Frontal cortex (tissue), 4 donors: Measurements from ENCODE around the gene ID1. TPM values are rescaled to one million over a fixed set of nuclear protein-coding genes. Genes with fewer than 3 reads are reported as not detected.

Experiments used
- DNase-seq, 2 donors: peaks; one replicate each; pipeline ENCODE4 v3.0.0; 2012; ENCODE audit warnings: low spot score in 2 of 2
- FAIRE-seq: peaks from 2 replicates; lab custom pipeline; 2012; peaks lifted over from hg19 to GRCh38; lab: Jason Lieb, UNC
- total RNA-seq: library from RNA; depleted of rRNA; stranded (reverse); fragments of >200 nt; gene quantifications from one replicate; pipeline ENCODE4 v1.2.3, GENCODE V29; 2014
- donor health status: control.
- donor health status: control.
- donor health status: control.

ID1 gene
- total RNA-seq, result 46.1 TPM

GRCh38 chr20:31605031-31605901 is at the start of gene ID1:
TSS of gene ID1 (plus strand) at chr20:31605289. CDS start at chr20:31605388, 99 bp downstream.
- FAIRE-seq, result no peak
- peak; percentile 92 to 94 for DNase-seq

GRCh38 chr20:31559704-31560093 is 45.4 kb upstream of the ID1 start:
- no peak for DNase-seq
- FAIRE-seq, result no peak

GRCh38 chr20:31560094-31560745 is 44.9 kb upstream of the ID1 start:
- peak in 1 of 2 donors; percentile 46 for DNase-seq
- FAIRE-seq, result no peak

- DNase-seq, result no peak
Observed at GRCh38 chr20:31560746-31561598, 44.1 kb upstream of the ID1 start.

GRCh38 chr20:31562241-31562640 is 42.8 kb upstream of the ID1 start:
- FAIRE-seq, result no peak
- DNase-seq, result no peak

More at GRCh38 chr20:31560746-31561598, 44.1 kb upstream of the ID1 start:
- no peak for FAIRE-seq

GRCh38 chr20:31564284-31564683 is 40.8 kb upstream of the ID1 start:
- FAIRE-seq (no peak), DNase-seq (no peak)

GRCh38 chr20:31565699-31566318 is 39.3 kb upstream of the ID1 start:
- no peak for FAIRE-seq
- no peak for DNase-seq

GRCh38 chr20:31566319-31566657 is 38.8 kb upstream of the ID1 start:
- DNase-seq (no peak), FAIRE-seq (no peak)

- FAIRE-seq (no peak), DNase-seq (no peak)
Observed at GRCh38 chr20:31566658-31567379, 38.3 kb upstream of the ID1 start.

GRCh38 chr20:31567380-31567720 is 37.7 kb upstream of the ID1 start:
- no peak for DNase-seq
- FAIRE-seq, result no peak

GRCh38 chr20:31568041-31568731 is 36.9 kb upstream of the ID1 start:
- DNase-seq (no peak), FAIRE-seq (no peak)

GRCh38 chr20:31568773-31569162 is 36.3 kb upstream of the ID1 start:
- no peak for FAIRE-seq
- no peak for DNase-seq

GRCh38 chr20:31569163-31570020 is 35.7 kb upstream of the ID1 start:
- DNase-seq, result peak in 1 of 2 donors; percentile 57
- no peak for FAIRE-seq

GRCh38 chr20:31570021-31570463 is 35.0 kb upstream of the ID1 start:
- FAIRE-seq, result no peak

GRCh38 chr20:31570735-31571617 is 34.1 kb upstream of the ID1 start:
- DNase-seq, result peak; percentile 50 to 73

More at GRCh38 chr20:31570021-31570463, 35.0 kb upstream of the ID1 start:
- DNase-seq, result no peak

GRCh38 chr20:31572042-31572700 is 32.9 kb upstream of the ID1 start:
- DNase-seq (no peak), FAIRE-seq (no peak)

More at GRCh38 chr20:31570735-31571617, 34.1 kb upstream of the ID1 start:
- no peak for FAIRE-seq
